Loucy (cell line): Measurements from ENCODE around the gene SETBP1.

Experiments used
- H2AFZ ChIP-seq: fragments of 200-600 bp; sonication (generic); 2 replicates; pipeline ENCODE4 v1.6.0; 2016; ENCODE audit warnings: antibody characterized with exemption, mild to moderate bottlenecking, low read length, moderate library complexity
- H3F3A ChIP-seq: fragments of 200-600 bp; 2 replicates; pipeline ENCODE4 v1.6.0; 2016; ENCODE audit warnings: antibody characterized with exemption, low read depth, mild to moderate bottlenecking
- H3K27me3 ChIP-seq: fragments of 200-600 bp; sonication (generic); 2 replicates; pipeline ENCODE4 v1.6.1; 2014; ENCODE audit warnings: low read length, mild to moderate bottlenecking; ENCODE audit not compliant: insufficient read depth, poor library complexity, severe bottlenecking
- H3K36me3 ChIP-seq: fragments of 200-600 bp; sonication (generic); 2 replicates; pipeline ENCODE4 v1.6.1; 2016; ENCODE audit warnings: low read length; ENCODE audit not compliant: insufficient read depth
- H3K4me1 ChIP-seq: fragments of 200-600 bp; sonication (generic); 2 replicates; pipeline ENCODE4 v1.5.1; 2014; ENCODE audit warnings: low read length, mild to moderate bottlenecking; ENCODE audit not compliant: insufficient read depth, poor library complexity, severe bottlenecking
- H3K4me2 ChIP-seq: fragments of 200-600 bp; sonication (generic); 2 replicates; pipeline ENCODE4 v1.6.0; 2014; ENCODE audit warnings: antibody characterized with exemption, low read length, low read depth, mild to moderate bottlenecking; ENCODE audit not compliant: poor library complexity, severe bottlenecking
- H3K4me3 ChIP-seq: fragments of 200-600 bp; sonication (generic); 2 replicates; pipeline ENCODE4 v1.5.1; 2014; ENCODE audit warnings: low read length, mild to moderate bottlenecking, mixed read lengths; ENCODE audit not compliant: poor library complexity, severe bottlenecking
- H3K79me2 ChIP-seq: fragments of 200-600 bp; sonication (generic); 2 replicates; pipeline ENCODE4 v1.6.1; 2014; ENCODE audit warnings: low read length; ENCODE audit not compliant: insufficient read depth
- H3K9ac ChIP-seq: fragments of 200-600 bp; sonication (generic); 2 replicates; pipeline ENCODE4 v1.6.0; 2014; ENCODE audit warnings: mild to moderate bottlenecking, low read depth, low read length, moderate library complexity; ENCODE audit not compliant: poor library complexity, severe bottlenecking
- H3K9me2 ChIP-seq: fragments of 200-600 bp; sonication (generic); replicated peaks from 2 replicates; pipeline ENCODE4 v1.6.1; 2016; ENCODE audit warnings: low read depth, low read length, mixed read lengths
- H3K9me3 ChIP-seq: fragments of 200-600 bp; sonication (generic); 2 replicates; pipeline ENCODE4 v1.6.1; 2014; ENCODE audit warnings: mild to moderate bottlenecking, antibody characterized with exemption, low read length, low read depth; ENCODE audit not compliant: insufficient read depth
- H4K20me1 ChIP-seq: fragments of 200-600 bp; sonication (generic); 2 replicates; pipeline ENCODE4 v1.6.0; 2014; ENCODE audit warnings: antibody characterized with exemption, low read length, mild to moderate bottlenecking; ENCODE audit not compliant: insufficient read depth, poor library complexity, severe bottlenecking
- CTCF ChIP-seq: fragments of 200-600 bp; sonication (generic); conservative IDR thresholded peaks from 2 replicates; pipeline ENCODE4 v1.5.1; 2014; ENCODE audit warnings: mild to moderate bottlenecking, antibody characterized with exemption, low read length
- EZH2phosphoT487 ChIP-seq: fragments of 200-600 bp; IDR thresholded peaks from 2 replicates; pipeline ENCODE4 v1.6.1; 2018; ENCODE audit warnings: antibody characterized with exemption, mild to moderate bottlenecking, moderate library complexity, borderline replicate concordance

The SETBP1 gene

DNA sequence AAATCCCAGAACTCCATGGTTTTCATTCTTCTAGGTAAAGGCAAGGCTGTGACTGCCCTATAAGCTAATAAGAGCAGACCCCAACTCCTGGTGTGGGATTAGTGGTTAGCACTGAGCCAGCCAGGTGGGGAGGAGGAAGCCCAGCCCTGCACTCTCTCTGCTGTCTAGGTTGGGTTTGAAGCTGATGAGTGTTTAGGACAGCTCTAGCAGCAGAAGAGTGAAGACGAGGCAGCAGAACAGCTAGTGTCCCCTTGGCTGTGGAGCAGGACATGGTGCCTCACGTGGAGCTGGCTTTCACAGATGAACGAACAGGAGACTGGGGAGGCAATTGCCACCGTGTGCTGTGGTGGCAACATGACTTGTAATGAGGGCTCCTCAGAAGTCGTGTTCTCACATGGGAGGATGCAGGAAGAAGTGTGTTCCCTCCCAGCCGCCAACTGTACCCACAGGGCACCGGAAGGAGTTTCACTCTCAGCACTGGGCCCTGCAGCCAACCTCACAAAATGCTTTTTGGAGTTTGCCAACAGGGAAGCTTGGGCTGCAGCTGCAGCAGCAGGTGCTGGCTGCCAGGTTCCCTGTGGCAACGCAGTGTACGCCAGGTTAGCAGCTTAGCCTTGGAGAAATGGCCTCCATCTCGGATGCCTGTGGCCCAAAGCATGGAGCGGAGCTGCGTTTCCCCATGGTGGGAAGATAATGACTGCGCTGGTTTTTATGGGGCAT is 328.2 kb downstream of the SETBP1 start:
- Histone ChIP-seq H3K27me3 (no peaks in the 10 kb centered on the region), H3F3A (no peaks in the 10 kb centered on the region), H3K4me2 (peak overlapping the region; percentile 59), H2AFZ (0 out of 2 replicates have a peak overlapping the region, but pooled peaks have one; percentile 12), H4K20me1 (no peaks in the 10 kb centered on the region), H3K9me2 (no peaks in the 10 kb centered on the region), H3K79me2 (no peaks in the 10 kb centered on the region; the same call in 1 of the 2 replicates), H3K4me1 (peaks cover 58% of the 10 kb centered on the region), H3K9me3 (no peaks in the 10 kb centered on the region), H3K36me3 (no peaks in the 10 kb centered on the region; the same call in 1 of the 2 replicates), H3K4me3 (peak overlapping the region; percentile 34), H3K9ac (peak overlapping the region; percentile 57)
- TF ChIP-seq CTCF (no peak), EZH2phosphoT487 (no peak)

DNA sequence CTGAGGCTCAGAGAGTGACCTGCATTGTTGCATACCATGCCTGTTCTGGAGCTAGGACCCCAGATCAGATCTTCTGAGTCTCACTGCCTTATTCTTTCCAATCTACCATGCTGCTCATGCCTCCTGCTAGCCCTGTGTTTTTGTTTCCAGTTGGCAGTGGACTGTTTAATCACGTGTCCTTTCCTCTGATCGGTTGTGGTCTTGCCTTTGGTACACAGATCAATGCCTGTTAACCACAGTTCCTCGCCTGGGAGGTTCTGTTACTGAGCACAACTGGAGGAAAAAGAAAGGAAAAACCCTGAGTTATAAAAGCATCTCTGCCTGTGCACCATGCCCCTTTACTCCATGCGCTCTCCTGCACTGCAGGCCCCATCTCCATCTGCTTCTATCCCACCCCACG is 329.1 kb downstream of the SETBP1 start:
- H3K79me2 ChIP-seq = no peaks in the 10 kb centered on the region; the same call in 1 of the 2 replicates
- H4K20me1 ChIP-seq = no peaks in the 10 kb centered on the region
- no peaks in the 10 kb centered on the region for H3F3A ChIP-seq
- no peak overlapping the region for H3K4me3 ChIP-seq
- H3K4me1 ChIP-seq = peaks cover 60% of the 10 kb centered on the region
- no peak overlapping the region for H2AFZ ChIP-seq
- no peaks in the 10 kb centered on the region for H3K36me3 ChIP-seq
- no peaks in the 10 kb centered on the region for H3K9me3 ChIP-seq
- peak overlapping the region; percentile 57 for H3K9ac ChIP-seq
- H3K27me3 ChIP-seq = no peaks in the 10 kb centered on the region
- TF ChIP-seq EZH2phosphoT487 (no peak), CTCF (no peak)
- H3K9me2 ChIP-seq = no peaks in the 10 kb centered on the region
- peak overlapping the region; percentile 59 for H3K4me2 ChIP-seq

DNA sequence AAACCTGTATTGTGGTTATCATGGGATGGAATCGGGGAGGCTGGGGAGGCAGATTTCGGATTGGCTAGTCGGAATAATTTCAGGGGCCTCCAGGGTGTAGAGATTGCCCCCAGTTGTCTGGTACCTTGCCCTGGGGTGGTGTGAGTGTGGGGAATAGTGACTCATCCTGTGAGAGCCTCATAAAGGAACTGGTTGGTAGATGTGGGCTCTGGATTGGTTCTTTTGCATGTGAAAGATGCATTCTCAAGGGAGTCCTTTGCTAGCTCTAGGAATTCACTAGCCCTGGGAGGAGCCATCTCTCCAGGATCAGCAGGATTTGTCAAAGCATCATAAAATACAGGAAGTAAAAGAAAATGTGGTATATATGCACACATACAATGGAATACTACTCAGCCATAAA is 331.6 kb downstream of the SETBP1 start:
- Histone ChIP-seq H3K27me3 (no peaks in the 10 kb centered on the region), H3K9me2 (no peaks in the 10 kb centered on the region), H3K79me2 (no peaks in the 10 kb centered on the region; the same call in 1 of the 2 replicates), H3K4me1 (peaks cover 67% of the 10 kb centered on the region), H3K9me3 (no peaks in the 10 kb centered on the region), H2AFZ (no peak overlapping the region), H3K4me3 (no peak overlapping the region), H3K4me2 (no peak overlapping the region), H3K36me3 (no peaks in the 10 kb centered on the region), H3F3A (no peaks in the 10 kb centered on the region), H4K20me1 (no peaks in the 10 kb centered on the region), H3K9ac (no peak overlapping the region)
- TF ChIP-seq EZH2phosphoT487 = no peak
- TF ChIP-seq CTCF = no peak
